Adrenal gland (tissue), 5 donors: ENCODE measurements around the gene HELT.

Experiments
- CTCF ChIP-seq, 6 experiments: fragments of 450-650 bp in 4 of 6; fragments of 200-600 bp in 2 of 6; sonication (generic) in 1 of 6; IDR thresholded peaks; 1 replicate in 5 of 6; 2 replicates in 1 of 6; pipeline versions ENCODE4 v1.5.1 to v1.8.0; 2016 to 2021; ENCODE audit warnings: antibody characterized with exemption in 6 of 6, mild to moderate bottlenecking in 2 of 6, moderate library complexity in 1 of 6
- POLR2A ChIP-seq, 2 donors: fragments of 450-650 bp; IDR thresholded peaks; one replicate each; pipeline ENCODE4 v1.6.1; 2017; ENCODE audit warnings: antibody characterized with exemption in 2 of 2, mild to moderate bottlenecking in 2 of 2, moderate library complexity in 1 of 2
- donor health status: DM: no; HTN: no; CAD: no.

DNA sequence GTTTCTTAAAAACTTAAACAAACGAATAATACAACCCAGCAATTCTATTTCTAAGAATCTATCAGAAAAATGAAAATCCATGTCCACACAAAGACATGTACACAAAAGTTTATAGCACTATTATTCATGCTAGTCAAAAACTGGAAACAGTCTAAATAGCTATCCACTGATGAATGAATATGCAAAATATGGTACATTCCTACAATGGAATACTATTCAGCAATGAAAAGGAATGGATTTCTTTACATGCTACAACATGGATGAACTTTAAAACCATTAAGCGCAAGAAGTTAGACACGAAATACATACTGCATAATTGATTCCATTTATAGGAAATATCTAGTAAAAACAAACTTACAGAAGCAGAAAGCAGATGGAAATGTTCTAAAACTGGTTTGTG, 43.3 kb downstream of the HELT start:
- no peak for TF ChIP-seq CTCF (IDR thresholded peaks at IDR 0.05)
- no peak for TF ChIP-seq POLR2A (IDR thresholded peaks at IDR 0.05)
